ENCODE results near the gene DCN.

DCN gene

GRCh38 chr12:91129662-91130362 is 52.8 kb downstream of the DCN start:
- no peak for DNase-seq

GRCh38 chr12:91127751-91128150 is 54.9 kb downstream of the DCN start:
- no peak for DNase-seq

- no peak for DNase-seq
Observed at GRCh38 chr12:91127306-91127705, 55.3 kb downstream of the DCN start.

GRCh38 chr12:91126516-91126915 is 56.1 kb downstream of the DCN start:
- no peak for DNase-seq

- DNase-seq: no peak
Observed at GRCh38 chr12:91123236-91123916, 59.2 kb downstream of the DCN start.

GRCh38 chr12:91120781-91121180 is 61.8 kb downstream of the DCN start:
- no peak for DNase-seq

- no peak for DNase-seq
Observed at GRCh38 chr12:91119089-91119488, 63.5 kb downstream of the DCN start.

GRCh38 chr12:91113621-91114020 is 69.0 kb downstream of the DCN start:
- DNase-seq: no peak

GRCh38 chr12:91111366-91112325 is 71.0 kb downstream of the DCN start, which contains the start of gene LUM:
TSS of gene LUM (minus strand) at chr12:91111494. CDS start at chr12:91108979, 2,515 bp downstream.
- no peak for DNase-seq

- DNase-seq: no peak
Observed at GRCh38 chr12:91110311-91110924, 72.2 kb downstream of the DCN start.

- no peak for DNase-seq
Observed at GRCh38 chr12:91109581-91110310, 72.9 kb downstream of the DCN start.

- DNase-seq: no peak
Observed at GRCh38 chr12:91109148-91109564, 73.5 kb downstream of the DCN start.

GRCh38 chr12:91108196-91108755 is 74.3 kb downstream of the DCN start:
- no peak for DNase-seq

- no peak for DNase-seq
Observed at GRCh38 chr12:91106283-91106682, 76.3 kb downstream of the DCN start.

GRCh38 chr12:91105807-91106206 is 76.8 kb downstream of the DCN start:
- DNase-seq: no peak

GRCh38 chr12:91104812-91105466 is 77.7 kb downstream of the DCN start:
- no peak for DNase-seq

GRCh38 chr12:91103624-91104023 is 79.0 kb downstream of the DCN start:
- no peak for DNase-seq

GRCh38 chr12:91103101-91103500 is 79.5 kb downstream of the DCN start:
- DNase-seq: no peak

GRCh38 chr12:91100906-91101305 is 81.7 kb downstream of the DCN start:
- DNase-seq: no peak

GRCh38 chr12:91099836-91100235 is 82.8 kb downstream of the DCN start:
- DNase-seq: no peak

GRCh38 chr12:91099341-91099740 is 83.3 kb downstream of the DCN start:
- no peak for DNase-seq

Data from NCI-H1048 (cell line).